DND-41 (cell line): Measurements from ENCODE around the gene TLK1.
A peak's percentile ranks its signal among the peaks of the same experiment; 100 is the strongest.

Experiments
- ATAC-seq: fragments of 200-7000 bp; cut with Tn5 transposase; 3 replicates; pipeline ENCODE4 v1.9.1; 2021; ENCODE audit warnings: low read depth; ENCODE audit not compliant: insufficient read depth
- DNase-seq: peaks from one replicate; pipeline ENCODE4 v3.0.0-alpha.2; 2020
- H2AFZ ChIP-seq: 2 replicates; pipeline ENCODE4 v1.6.0; 2012; ENCODE audit warnings: low read depth, low read length
- H3K27ac ChIP-seq: 2 replicates; pipeline ENCODE4 v1.5.1; 2012; ENCODE audit warnings: low read length, inconsistent platforms
- H3K27me3 ChIP-seq: fragments of 200-600 bp; sonication (generic); 2 replicates; pipeline ENCODE4 v1.6.0; 2012; ENCODE audit warnings: low read length, mild to moderate bottlenecking, inconsistent platforms; ENCODE audit not compliant: insufficient read depth, poor library complexity
- H3K36me3 ChIP-seq: 2 replicates; pipeline ENCODE4 v1.5.1; 2012; ENCODE audit warnings: low read length, inconsistent platforms; ENCODE audit not compliant: insufficient read depth
- H3K4me1 ChIP-seq: 2 replicates; pipeline ENCODE4 v1.5.1; 2012; ENCODE audit warnings: mild to moderate bottlenecking, low read length; ENCODE audit not compliant: insufficient read depth
- H3K4me2 ChIP-seq: 2 replicates; pipeline ENCODE4 v1.6.0; 2012; ENCODE audit warnings: mild to moderate bottlenecking, moderate library complexity, low read length, inconsistent platforms; ENCODE audit not compliant: insufficient read depth
- H3K4me3 ChIP-seq, 2 experiments: fragments of 200-600 bp in 1 of 2; shearing (Covaris generic) in 1 of 2; 2 replicates each; pipeline ENCODE4 v1.5.1; 2012 to 2016; ENCODE audit warnings: inconsistent platforms in 2 of 2, low read length in 2 of 2, mild to moderate bottlenecking in 2 of 2, low read depth in 1 of 2, moderate library complexity in 1 of 2
- H3K79me2 ChIP-seq: 2 replicates; pipeline ENCODE4 v1.6.0; 2012; ENCODE audit warnings: low read length, inconsistent platforms; ENCODE audit not compliant: insufficient read depth
- H3K9ac ChIP-seq: 2 replicates; pipeline ENCODE4 v1.6.0; 2012; ENCODE audit warnings: low read depth, mild to moderate bottlenecking, inconsistent platforms, low read length, moderate library complexity
- H3K9me3 ChIP-seq: 2 replicates; pipeline ENCODE4 v1.5.1; 2012; ENCODE audit warnings: low read length, moderate library complexity, mild to moderate bottlenecking, inconsistent platforms; ENCODE audit not compliant: insufficient read depth, severe bottlenecking
- H4K20me1 ChIP-seq: 2 replicates; pipeline ENCODE4 v1.6.0; 2012; ENCODE audit warnings: low read length; ENCODE audit not compliant: insufficient read depth
- CTCF ChIP-seq: IDR thresholded peaks from 2 replicates; pipeline ENCODE4 v1.5.1; 2012; ENCODE audit warnings: borderline replicate concordance, low read length, moderate library complexity, mild to moderate bottlenecking; ENCODE audit not compliant: poor library complexity, severe bottlenecking; ENCODE audit errors: extremely low read depth
- EZH2 ChIP-seq: IDR thresholded peaks from 3 replicates; pipeline ENCODE4 v1.6.1; 2012; ENCODE audit warnings: borderline replicate concordance, low read depth, mild to moderate bottlenecking, moderate library complexity, low read length, inconsistent platforms; ENCODE audit not compliant: severe bottlenecking

The TLK1 gene

GRCh38 chr2:171104379-171104778 lies 56.3 kb downstream of the TLK1 start:
- H3K9ac ChIP-seq = no peak overlapping the region
- no peaks in the 10 kb centered on the region for H3K27me3 ChIP-seq
- no peak for ATAC-seq
- peaks cover 97% of the 10 kb centered on the region for H3K79me2 ChIP-seq
- H3K4me2 ChIP-seq = no peak overlapping the region
- peaks cover 12% of the 10 kb centered on the region for H3K9me3 ChIP-seq
- H2AFZ ChIP-seq = no peak overlapping the region
- peaks cover 12% of the 10 kb centered on the region; the same call in 1 of the 2 replicates for H4K20me1 ChIP-seq
- TF ChIP-seq CTCF = no peak
- no peak for TF ChIP-seq EZH2
- peaks cover 27% of the 10 kb centered on the region for H3K36me3 ChIP-seq
- no peaks in the 10 kb centered on the region for H3K4me1 ChIP-seq
- H3K27ac ChIP-seq = no peak overlapping the region
- DNase-seq = no peak
- no peak overlapping the region for H3K4me3 ChIP-seq

GRCh38 chr2:171102802-171103201 lies 57.9 kb downstream of the TLK1 start:
- Histone ChIP-seq H3K4me2 (no peak overlapping the region), H3K9me3 (peaks cover 19% of the 10 kb centered on the region), H3K79me2 (peaks cover 97% of the 10 kb centered on the region), H2AFZ (no peak overlapping the region), H3K9ac (no peak overlapping the region), H3K36me3 (peaks cover 25% of the 10 kb centered on the region), H4K20me1 (peaks cover 11% of the 10 kb centered on the region; the same call in 1 of the 2 replicates), H3K4me1 (no peaks in the 10 kb centered on the region), H3K4me3 (no peak overlapping the region), H3K27ac (no peak overlapping the region), H3K27me3 (no peaks in the 10 kb centered on the region)
- DNase-seq (no peak), ATAC-seq (peak; percentile 39; the same call in 2 of the 3 replicates)
- TF ChIP-seq EZH2 = no peak
- TF ChIP-seq CTCF = no peak

- Histone ChIP-seq H4K20me1 (peaks cover 12% of the 10 kb centered on the region; the same call in 1 of the 2 replicates), H3K4me3 (no peak overlapping the region), H3K4me2 (no peak overlapping the region), H3K27ac (no peak overlapping the region), H3K36me3 (peaks cover 14% of the 10 kb centered on the region), H3K9ac (no peak overlapping the region), H3K9me3 (peaks cover 19% of the 10 kb centered on the region), H2AFZ (no peak overlapping the region), H3K4me1 (no peaks in the 10 kb centered on the region), H3K27me3 (no peaks in the 10 kb centered on the region), H3K79me2 (peaks cover 97% of the 10 kb centered on the region)
- TF ChIP-seq CTCF = no peak
- no peak for TF ChIP-seq EZH2
- ATAC-seq (no peak), DNase-seq (no peak)
Measured at GRCh38 chr2:171100370-171100769, 60.3 kb downstream of the TLK1 start.

- no peaks in the 10 kb centered on the region for H3K27me3 ChIP-seq
- no peak for ATAC-seq
- H3K4me2 ChIP-seq = no peak overlapping the region
- DNase-seq = no peak
- no peaks in the 10 kb centered on the region for H3K4me1 ChIP-seq
- no peak overlapping the region for H2AFZ ChIP-seq
- peaks cover 11% of the 10 kb centered on the region; the same call in 1 of the 2 replicates for H4K20me1 ChIP-seq
- H3K27ac ChIP-seq = no peak overlapping the region
- H3K36me3 ChIP-seq = peaks cover 14% of the 10 kb centered on the region
- peaks cover 97% of the 10 kb centered on the region for H3K79me2 ChIP-seq
- TF ChIP-seq EZH2 (no peak), CTCF (no peak)
- H3K9ac ChIP-seq = no peak overlapping the region
- H3K4me3 ChIP-seq = no peak overlapping the region
- peaks cover 19% of the 10 kb centered on the region for H3K9me3 ChIP-seq
Measured at GRCh38 chr2:171098607-171099006, 62.1 kb downstream of the TLK1 start.
